Stimulated activated CD8-positive, alpha-beta memory T cell treated with anti-CD3 and anti-CD28 coated beads, Interleukin-4, amount 100 ng/mL, for 48 hours (primary cell): ENCODE data around the gene YEATS2.
"Not testable (repeated sequence)": the region's sequence is repeated elsewhere in the genome, so short reads cannot be mapped to it uniquely, and the experiment has no call there.

Experiments used
- DNase-seq: peaks from one replicate; pipeline ENCODE4 v3.0.0-alpha.2; 2020

The YEATS2 gene

DNA sequence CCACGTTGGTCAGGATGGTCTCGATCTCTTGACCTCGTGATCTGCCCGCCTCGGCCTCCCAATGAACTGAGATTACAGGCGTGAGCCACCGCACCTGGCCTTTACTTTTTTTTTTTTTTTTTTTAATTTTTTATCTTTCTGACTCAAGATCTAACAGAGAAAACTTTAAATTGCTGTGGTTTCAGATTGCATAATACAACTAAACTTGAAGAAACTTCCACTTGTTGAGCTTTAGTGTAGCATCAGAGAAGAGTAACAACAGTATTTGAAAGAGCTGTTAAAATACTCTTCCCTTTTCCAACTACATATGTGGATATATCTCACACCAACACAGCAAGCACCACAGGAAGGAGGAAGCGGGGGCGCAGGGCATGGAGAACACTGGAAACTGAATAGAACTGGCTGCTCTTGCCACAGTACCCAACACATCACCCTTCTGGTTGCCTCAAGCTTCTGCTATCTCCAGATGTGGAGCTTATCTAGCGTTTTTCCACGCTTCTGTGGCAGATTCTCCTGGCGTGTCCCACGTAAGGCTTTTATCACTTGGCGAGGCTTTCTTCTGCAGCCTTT lies 82.4 kb downstream of the YEATS2 start:
- no peak for DNase-seq

DNA sequence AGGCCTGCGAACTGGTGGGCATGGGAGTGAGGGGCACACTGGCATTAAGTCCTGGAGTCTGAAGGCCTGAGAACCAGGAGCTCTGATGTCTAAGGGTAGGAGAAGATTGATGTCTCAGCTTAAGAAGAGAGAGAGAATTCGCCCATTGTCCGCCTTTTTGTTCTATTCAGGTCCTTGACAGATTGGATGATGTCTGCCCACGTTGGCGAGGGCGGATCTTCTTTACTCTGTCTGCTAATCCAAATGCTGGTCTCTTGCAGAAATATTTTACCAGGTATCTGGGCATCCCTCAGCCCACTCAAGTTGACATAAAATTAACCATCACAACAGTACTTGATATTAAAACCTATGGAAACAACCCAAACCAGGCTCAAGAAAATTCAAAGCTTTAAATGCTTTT lies 83.6 kb downstream of the YEATS2 start:
- DNase-seq = no peak

- DNase-seq = no peak
These were observed 85.1 kb downstream of the YEATS2 start for GRCh38 chr3:183782576-183783276.

- not testable (repeated sequence) for DNase-seq
These were observed 86.9 kb downstream of the YEATS2 start for GRCh38 chr3:183784503-183784902.

GRCh38 chr3:183789826-183790225 lies 92.2 kb downstream of the YEATS2 start:
- DNase-seq = no peak

DNA sequence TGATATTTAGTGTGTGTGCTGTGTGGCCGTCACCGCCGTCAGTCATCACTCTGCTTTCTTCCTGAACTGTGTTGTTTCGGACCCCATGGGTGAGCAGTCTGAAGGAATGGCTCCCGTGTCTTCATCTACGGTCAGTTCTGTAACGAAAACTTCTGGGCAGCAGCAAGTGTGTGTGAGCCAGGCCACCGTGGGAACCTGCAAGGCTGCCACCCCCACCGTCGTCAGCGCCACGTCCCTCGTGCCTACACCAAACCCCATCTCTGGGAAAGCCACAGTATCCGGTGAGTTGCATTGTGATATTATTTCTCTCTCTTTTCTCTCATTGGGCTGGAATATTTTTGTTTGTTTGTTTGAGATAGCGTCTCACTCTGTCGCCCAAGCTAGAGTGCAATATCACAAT lies 93.1 kb downstream of the YEATS2 start:
- no peak for DNase-seq

- DNase-seq = no peak
These were observed 95.4 kb downstream of the YEATS2 start for GRCh38 chr3:183792976-183793375.

DNA sequence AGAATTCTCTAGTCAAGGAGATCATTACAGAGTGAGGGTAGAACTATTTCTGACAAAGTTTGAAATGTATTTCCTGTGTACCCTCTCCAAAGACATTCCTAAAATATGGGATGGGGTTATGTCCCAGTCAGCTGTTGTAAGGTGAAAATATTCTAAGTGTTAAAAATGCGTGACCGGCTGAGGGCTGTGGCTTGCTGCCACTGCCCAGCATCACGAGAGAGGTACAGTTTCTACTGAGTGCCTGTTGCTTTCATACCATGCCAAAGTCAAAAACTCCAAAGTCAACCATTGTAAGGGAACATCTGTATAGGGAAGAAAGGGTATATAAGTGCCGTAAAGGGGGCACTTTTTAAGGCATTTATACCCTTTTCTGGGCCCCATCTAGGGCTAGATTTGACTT lies 96.9 kb downstream of the YEATS2 start:
- DNase-seq = no peak

GRCh38 chr3:183796372-183796771 lies 98.8 kb downstream of the YEATS2 start:
- DNase-seq = no peak

GRCh38 chr3:183797996-183798395 lies 100.4 kb downstream of the YEATS2 start:
- no peak for DNase-seq

DNA sequence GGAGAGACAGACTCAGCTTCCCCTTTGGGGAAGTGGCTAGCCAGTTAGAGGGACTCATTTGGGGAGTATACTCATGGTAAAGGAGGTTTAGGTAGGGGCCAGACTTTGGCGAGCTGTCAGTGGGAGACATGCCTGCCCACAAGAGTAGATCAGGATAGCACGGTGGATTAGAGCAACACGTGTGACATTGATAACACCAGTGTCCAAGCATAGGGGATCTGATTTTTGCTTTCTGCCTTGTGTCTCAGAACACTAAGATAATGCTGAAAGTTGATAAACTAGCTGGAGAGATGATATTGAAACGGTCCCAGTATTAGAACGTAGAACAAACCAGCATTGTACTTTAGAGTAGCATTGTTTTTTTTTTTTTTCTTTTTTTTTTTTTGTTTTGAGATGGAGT lies 101.9 kb downstream of the YEATS2 start:
- DNase-seq = no peak

DNA sequence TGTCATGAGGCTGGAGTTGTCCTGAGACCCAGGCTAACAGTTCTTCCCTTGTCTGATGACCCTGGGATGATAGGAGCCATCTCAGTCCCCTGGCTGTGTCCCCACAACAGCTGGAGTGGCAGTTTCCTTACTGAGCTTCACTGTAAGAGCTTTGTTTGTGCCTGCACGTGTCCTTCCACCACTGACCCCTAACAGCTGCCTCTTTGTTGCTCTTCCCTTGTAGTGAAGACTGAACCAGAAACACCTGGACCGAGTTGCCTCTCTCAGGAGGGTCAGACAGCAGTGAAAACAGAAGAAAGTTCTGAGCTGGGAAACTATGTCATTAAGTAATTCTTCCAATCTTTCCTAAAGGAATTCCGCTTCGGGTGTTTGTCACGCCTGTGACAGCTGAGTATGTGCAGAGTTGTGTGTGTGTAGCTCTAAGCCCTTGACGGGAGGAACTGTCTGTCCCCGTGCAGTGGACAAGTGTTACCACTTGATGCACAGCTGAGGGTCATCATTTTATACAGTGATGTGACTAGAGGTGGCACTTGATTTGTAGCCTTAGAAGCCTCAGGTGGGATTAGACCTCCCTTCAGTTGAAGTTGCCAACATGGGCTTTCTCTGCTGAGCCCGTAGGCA lies 102.8 kb downstream of the YEATS2 start:
- DNase-seq = no peak

- DNase-seq = no peak
These were observed 104.0 kb downstream of the YEATS2 start for GRCh38 chr3:183801601-183802000.

- no peak for DNase-seq
These were observed 105.4 kb downstream of the YEATS2 start for GRCh38 chr3:183802989-183803388.

DNA sequence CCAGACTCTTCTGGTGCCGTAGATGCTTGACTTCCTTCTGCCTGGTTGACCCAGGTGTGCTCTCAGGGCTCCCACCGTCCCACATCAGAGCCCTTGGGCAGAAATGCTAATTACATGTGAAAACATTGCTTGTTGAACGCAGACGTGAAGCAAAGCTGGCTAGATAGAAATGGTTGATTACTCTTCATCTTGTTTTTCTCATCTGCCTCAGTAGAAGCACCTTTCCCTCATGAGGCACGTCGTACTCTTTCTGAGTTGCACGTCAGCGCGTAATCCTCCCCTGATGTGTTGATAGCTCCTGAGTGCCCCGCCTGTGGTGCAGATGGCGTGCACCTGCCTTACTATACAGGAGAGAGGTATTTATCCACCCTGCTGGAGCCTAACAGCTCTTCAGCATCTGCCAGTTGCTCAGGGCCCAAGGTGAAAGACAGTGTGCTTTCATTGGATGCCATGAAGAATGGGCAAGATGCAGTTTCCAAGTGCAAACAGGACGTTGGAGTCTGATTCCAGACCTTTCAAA lies 109.7 kb downstream of the YEATS2 start:
- no peak for DNase-seq

- DNase-seq = no peak
These were observed 110.3 kb downstream of the YEATS2 start for GRCh38 chr3:183807881-183808280.

DNA sequence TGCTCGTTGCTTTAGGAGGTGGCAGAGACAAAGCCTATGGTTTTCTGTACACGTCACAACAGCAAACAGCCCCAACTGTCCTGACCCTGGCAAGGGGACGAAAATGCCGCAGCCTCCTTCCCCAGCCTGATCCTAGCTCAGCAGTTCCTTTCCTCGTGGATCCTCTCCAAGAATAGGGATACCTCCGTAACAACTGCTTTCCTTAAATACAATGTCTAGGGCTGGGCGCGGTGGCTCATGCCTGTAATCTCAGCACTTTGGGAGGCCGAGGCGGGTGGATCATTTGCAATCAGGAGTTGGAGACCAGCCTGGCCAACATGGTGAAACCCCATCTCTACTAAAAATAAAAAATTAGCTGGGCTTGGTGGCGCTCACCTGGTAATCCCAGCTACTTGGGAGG lies 110.8 kb downstream of the YEATS2 start:
- no peak for DNase-seq

DNA sequence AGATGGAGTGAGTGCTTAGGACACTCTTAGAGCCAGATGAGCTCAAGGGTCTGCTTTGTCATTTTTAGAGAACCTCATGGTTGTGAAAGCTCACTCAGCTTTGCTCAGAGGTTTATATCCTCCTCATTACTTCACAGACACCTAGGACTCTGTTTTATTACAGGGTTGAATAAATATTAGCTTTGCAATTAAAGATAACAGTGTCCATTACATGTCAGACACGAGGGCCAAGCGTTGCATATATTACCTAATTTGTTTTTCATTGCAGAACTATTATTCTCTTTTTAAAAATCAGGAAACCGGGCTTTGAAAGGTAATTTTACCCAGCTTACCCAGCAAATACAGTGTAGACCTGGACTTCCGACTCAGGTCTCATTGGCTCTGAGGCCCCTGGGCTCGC lies 111.7 kb downstream of the YEATS2 start:
- DNase-seq = no peak

GRCh38 chr3:183810643-183811594 lies 113.3 kb downstream of the YEATS2 start:
- DNase-seq = no peak

DNA sequence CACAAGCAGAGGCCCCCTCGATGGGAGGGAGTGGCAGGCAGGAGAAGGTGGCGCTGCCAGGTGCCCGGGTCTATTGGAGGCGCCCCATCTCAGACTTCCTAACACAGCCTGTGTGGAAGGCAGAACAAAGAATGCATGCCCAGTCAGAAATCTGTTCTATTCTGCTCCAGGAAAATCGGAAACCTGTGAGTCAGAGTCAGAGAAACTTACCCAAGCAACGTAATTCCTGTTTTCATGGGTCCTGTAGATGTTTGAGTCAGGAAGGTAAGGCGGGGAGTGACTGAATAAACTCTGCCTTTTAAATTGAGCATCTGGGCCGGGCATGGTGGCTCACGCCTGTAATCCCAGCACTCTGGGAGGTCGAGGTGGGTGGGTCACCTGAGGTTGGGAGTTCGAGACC lies 114.0 kb downstream of the YEATS2 start:
- no peak for DNase-seq

GRCh38 chr3:183812761-183813445 lies 115.3 kb downstream of the YEATS2 start:
- no peak for DNase-seq

DNA sequence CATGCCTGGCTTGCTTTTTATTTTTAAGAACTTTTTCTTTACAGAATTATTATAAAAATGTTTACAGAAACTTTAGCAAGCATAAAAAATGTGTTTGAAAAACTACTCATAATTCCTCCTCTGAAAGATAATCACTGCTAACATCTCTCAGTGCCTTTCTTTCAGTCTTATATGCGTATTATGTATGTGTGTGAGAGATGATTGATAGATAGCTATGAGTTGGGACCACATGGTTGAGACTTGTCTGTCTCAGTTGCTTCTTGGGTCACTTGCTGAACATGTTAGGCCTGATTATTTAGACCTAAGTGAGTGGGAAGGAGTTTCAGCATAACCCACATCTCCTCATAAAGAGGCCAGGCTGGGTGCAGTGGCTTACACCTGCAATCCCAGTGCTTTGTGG lies 116.6 kb downstream of the YEATS2 start:
- DNase-seq = no peak

GRCh38 chr3:183815563-183815940 lies 118.0 kb downstream of the YEATS2 start:
- DNase-seq = no peak
